ENCODE data around the gene ETFDH. TPM values are rescaled to one million over a fixed set of nuclear protein-coding genes. Genes with fewer than 3 reads are reported as not detected.

The ETFDH gene
- total and polyA plus RNA-seq, 2 experiments from 2014 or later: 11.4 to 17.7 TPM

DNA sequence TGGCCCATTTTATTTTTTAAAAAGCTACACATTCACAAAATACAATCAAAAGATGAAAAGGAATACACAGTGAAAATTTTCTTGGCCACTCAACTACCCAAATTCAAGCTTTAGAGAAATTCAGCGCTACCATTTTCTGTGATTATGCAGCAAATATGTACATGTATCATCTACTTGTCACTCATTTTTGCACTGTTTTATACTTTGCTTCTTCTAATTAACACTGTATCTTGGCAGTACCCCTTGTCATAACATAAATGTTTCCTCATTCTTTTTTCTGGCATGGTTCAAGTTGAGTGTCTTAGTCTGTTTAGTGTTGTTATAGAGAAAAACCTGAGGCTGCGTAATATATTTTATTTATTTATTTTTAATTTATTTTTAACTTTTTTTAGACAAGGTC, 66.8 kb downstream of the ETFDH start:
- peaks cover 2% of the 10 kb centered on the region for H3K27me3 Mint-ChIP-seq (ENCODE audit: insufficient read depth, low read depth, poor library complexity)
- H3K4me3 ChIP-seq: no peak overlapping the region
- H3K9me2 ChIP-seq (ENCODE audit: insufficient read depth): no peaks in the 10 kb centered on the region; the same call in 1 of the 2 replicates
- ATAC-seq (no peak), DNase-seq (ENCODE audit: low spot score) (no peak)
- H3K79me2 ChIP-seq (replicated peaks; ENCODE audit: insufficient read depth): no peaks in the 10 kb centered on the region
- TF ChIP-seq STAT1 (IDR thresholded peaks at IDR 0.05; ENCODE audit: unreplicated experiment) (no peak), POLR2AphosphoS5 (IDR thresholded peaks at IDR 0.05; ENCODE audit: low read depth) (no peak), NANOG (IDR thresholded peaks at IDR 0.05; ENCODE audit: borderline replicate concordance) (no peak), JUNB (IDR thresholded peaks at IDR 0.05; ENCODE audit: unreplicated experiment) (no peak)
- TF ChIP-seq, protein P1, sequence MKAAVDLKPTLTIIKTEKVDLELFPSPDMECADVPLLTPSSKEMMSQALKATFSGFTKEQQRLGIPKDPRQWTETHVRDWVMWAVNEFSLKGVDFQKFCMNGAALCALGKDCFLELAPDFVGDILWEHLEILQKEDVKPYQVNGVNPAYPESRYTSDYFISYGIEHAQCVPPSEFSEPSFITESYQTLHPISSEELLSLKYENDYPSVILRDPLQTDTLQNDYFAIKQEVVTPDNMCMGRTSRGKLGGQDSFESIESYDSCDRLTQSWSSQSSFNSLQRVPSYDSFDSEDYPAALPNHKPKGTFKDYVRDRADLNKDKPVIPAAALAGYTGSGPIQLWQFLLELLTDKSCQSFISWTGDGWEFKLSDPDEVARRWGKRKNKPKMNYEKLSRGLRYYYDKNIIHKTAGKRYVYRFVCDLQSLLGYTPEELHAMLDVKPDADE (IDR thresholded peaks at IDR 0.05): no peak
- TF ChIP-seq, protein P2, sequence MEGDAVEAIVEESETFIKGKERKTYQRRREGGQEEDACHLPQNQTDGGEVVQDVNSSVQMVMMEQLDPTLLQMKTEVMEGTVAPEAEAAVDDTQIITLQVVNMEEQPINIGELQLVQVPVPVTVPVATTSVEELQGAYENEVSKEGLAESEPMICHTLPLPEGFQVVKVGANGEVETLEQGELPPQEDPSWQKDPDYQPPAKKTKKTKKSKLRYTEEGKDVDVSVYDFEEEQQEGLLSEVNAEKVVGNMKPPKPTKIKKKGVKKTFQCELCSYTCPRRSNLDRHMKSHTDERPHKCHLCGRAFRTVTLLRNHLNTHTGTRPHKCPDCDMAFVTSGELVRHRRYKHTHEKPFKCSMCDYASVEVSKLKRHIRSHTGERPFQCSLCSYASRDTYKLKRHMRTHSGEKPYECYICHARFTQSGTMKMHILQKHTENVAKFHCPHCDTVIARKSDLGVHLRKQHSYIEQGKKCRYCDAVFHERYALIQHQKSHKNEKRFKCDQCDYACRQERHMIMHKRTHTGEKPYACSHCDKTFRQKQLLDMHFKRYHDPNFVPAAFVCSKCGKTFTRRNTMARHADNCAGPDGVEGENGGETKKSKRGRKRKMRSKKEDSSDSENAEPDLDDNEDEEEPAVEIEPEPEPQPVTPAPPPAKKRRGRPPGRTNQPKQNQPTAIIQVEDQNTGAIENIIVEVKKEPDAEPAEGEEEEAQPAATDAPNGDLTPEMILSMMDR (conservative IDR thresholded peaks at IDR 0.05; ENCODE audit: low read depth in 2 of 2): no peak
- TF ChIP-seq, protein P3, sequence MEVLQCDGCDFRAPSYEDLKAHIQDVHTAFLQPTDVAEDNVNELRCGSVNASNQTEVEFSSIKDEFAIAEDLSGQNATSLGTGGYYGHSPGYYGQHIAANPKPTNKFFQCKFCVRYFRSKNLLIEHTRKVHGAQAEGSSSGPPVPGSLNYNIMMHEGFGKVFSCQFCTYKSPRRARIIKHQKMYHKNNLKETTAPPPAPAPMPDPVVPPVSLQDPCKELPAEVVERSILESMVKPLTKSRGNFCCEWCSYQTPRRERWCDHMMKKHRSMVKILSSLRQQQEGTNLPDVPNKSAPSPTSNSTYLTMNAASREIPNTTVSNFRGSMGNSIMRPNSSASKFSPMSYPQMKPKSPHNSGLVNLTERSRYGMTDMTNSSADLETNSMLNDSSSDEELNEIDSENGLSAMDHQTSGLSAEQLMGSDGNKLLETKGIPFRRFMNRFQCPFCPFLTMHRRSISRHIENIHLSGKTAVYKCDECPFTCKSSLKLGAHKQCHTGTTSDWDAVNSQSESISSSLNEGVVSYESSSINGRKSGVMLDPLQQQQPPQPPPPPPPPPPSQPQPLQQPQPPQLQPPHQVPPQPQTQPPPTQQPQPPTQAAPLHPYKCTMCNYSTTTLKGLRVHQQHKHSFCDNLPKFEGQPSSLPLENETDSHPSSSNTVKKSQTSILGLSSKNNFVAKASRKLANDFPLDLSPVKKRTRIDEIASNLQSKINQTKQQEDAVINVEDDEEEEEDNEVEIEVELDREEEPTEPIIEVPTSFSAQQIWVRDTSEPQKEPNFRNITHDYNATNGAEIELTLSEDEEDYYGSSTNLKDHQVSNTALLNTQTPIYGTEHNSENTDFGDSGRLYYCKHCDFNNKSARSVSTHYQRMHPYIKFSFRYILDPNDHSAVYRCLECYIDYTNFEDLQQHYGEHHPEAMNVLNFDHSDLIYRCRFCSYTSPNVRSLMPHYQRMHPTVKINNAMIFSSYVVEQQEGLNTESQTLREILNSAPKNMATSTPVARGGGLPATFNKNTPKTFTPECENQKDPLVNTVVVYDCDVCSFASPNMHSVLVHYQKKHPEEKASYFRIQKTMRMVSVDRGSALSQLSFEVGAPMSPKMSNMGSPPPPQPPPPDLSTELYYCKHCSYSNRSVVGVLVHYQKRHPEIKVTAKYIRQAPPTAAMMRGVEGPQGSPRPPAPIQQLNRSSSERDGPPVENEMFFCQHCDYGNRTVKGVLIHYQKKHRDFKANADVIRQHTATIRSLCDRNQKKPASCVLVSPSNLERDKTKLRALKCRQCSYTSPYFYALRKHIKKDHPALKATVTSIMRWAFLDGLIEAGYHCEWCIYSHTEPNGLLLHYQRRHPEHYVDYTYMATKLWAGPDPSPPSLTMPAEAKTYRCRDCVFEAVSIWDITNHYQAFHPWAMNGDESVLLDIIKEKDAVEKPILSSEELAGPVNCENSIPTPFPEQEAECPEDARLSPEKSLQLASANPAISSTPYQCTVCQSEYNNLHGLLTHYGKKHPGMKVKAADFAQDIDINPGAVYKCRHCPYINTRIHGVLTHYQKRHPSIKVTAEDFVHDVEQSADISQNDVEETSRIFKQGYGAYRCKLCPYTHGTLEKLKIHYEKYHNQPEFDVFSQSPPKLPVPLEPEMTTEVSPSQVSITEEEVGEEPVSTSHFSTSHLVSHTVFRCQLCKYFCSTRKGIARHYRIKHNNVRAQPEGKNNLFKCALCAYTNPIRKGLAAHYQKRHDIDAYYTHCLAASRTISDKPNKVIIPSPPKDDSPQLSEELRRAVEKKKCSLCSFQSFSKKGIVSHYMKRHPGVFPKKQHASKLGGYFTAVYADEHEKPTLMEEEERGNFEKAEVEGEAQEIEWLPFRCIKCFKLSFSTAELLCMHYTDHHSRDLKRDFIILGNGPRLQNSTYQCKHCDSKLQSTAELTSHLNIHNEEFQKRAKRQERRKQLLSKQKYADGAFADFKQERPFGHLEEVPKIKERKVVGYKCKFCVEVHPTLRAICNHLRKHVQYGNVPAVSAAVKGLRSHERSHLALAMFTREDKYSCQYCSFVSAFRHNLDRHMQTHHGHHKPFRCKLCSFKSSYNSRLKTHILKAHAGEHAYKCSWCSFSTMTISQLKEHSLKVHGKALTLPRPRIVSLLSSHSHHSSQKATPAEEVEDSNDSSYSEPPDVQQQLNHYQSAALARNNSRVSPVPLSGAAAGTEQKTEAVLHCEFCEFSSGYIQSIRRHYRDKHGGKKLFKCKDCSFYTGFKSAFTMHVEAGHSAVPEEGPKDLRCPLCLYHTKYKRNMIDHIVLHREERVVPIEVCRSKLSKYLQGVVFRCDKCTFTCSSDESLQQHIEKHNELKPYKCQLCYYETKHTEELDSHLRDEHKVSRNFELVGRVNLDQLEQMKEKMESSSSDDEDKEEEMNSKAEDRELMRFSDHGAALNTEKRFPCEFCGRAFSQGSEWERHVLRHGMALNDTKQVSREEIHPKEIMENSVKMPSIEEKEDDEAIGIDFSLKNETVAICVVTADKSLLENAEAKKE (CRISPR knock-in tag; IDR thresholded peaks at IDR 0.05): no peak
- no peak overlapping the region for H3K4me2 ChIP-seq
- no peaks in the 10 kb centered on the region for H3K36me3 Mint-ChIP-seq (ENCODE audit: low read depth)
- no peaks in the 10 kb centered on the region for H3K27me3 ChIP-seq (ENCODE audit: insufficient read depth)
- peaks cover 3% of the 10 kb centered on the region for H3K4me1 Mint-ChIP-seq
- H3K9me3 Mint-ChIP-seq: no peaks in the 10 kb centered on the region; the same call in 2 of the 3 replicates
- no peak overlapping the region for H3K4me3 Mint-ChIP-seq
- no peak overlapping the region for H3K27ac ChIP-seq (ENCODE audit: low read depth)
- no peaks in the 10 kb centered on the region for H3K36me3 ChIP-seq (ENCODE audit: insufficient read depth)
- H3K4me1 ChIP-seq (ENCODE audit: insufficient read depth): no peaks in the 10 kb centered on the region
- no peak overlapping the region for H2AFZ ChIP-seq
- H3K27ac Mint-ChIP-seq: no peak overlapping the region
- H4K20me1 ChIP-seq (replicated peaks; ENCODE audit: insufficient read depth): no peaks in the 10 kb centered on the region
- no peaks in the 10 kb centered on the region for H3F3A ChIP-seq (replicated peaks; ENCODE audit: low read depth)

Measured in GM23338 (cell line).